SK-N-SH treated with all-trans-retinoic acid at 6 μM for 48 hours (cell line): ENCODE results near the gene SLC35E3.
"Not testable (repeated sequence)": the region's sequence is repeated elsewhere in the genome, so short reads cannot be mapped to it uniquely, and the experiment has no call there.

Source experiments
- ATAC-seq: fragments of 200-7000 bp; cut with Tn5 transposase; 3 replicates; pipeline ENCODE4 v1.9.1; 2020; ENCODE audit warnings: mild to moderate bottlenecking, moderate library complexity
- ARNTL ChIP-seq: fragments of 450-650 bp; formaldehyde crosslinking; IDR thresholded peaks from 2 replicates; pipeline ENCODE4 v1.5.0; 2020; ENCODE audit warnings: low read depth, mild to moderate bottlenecking, moderate library complexity, borderline replicate concordance
- BACH2 ChIP-seq: fragments of 250-450 bp; sonication (Bioruptor Pico); IDR thresholded peaks from 2 replicates; pipeline ENCODE4 v1.9.0; 2021; ENCODE audit warnings: mild to moderate bottlenecking, borderline replicate concordance
- CSDC2 ChIP-seq: fragments of 250-450 bp; sonication (Bioruptor Pico); IDR thresholded peaks from 2 replicates; pipeline ENCODE4 v1.5.0; 2020; ENCODE audit warnings: mild to moderate bottlenecking, moderate library complexity
- ESRRG ChIP-seq: fragments of 250-450 bp; sonication (Bioruptor Pico); IDR thresholded peaks from 2 replicates; pipeline ENCODE4 v1.6.1; 2021; ENCODE audit warnings: mild to moderate bottlenecking
- GLIS3 ChIP-seq: fragments of 250-450 bp; sonication (Bioruptor Pico); IDR thresholded peaks from 2 replicates; pipeline ENCODE4 v1.5.0; 2020; ENCODE audit warnings: mild to moderate bottlenecking, moderate library complexity
- ISL1 ChIP-seq: fragments of 250-450 bp; sonication (Bioruptor Pico); IDR thresholded peaks from 2 replicates; pipeline ENCODE4 v2.1.2; 2022; ENCODE audit warnings: mild to moderate bottlenecking, moderate library complexity
- OSR1 ChIP-seq: fragments of 250-450 bp; sonication (Bioruptor Pico); IDR thresholded peaks from 2 replicates; pipeline ENCODE4 v1.8.0; 2022; ENCODE audit warnings: moderate library complexity, mild to moderate bottlenecking, inconsistent platforms
- PATZ1 ChIP-seq: fragments of 250-450 bp; sonication (Bioruptor Pico); IDR thresholded peaks from 2 replicates; pipeline ENCODE4 v1.8.0; 2020; ENCODE audit warnings: mild to moderate bottlenecking, moderate library complexity, borderline replicate concordance
- POU6F1 ChIP-seq: fragments of 250-450 bp; sonication (Bioruptor Pico); IDR thresholded peaks from 2 replicates; pipeline ENCODE4 v1.8.0; 2021; ENCODE audit warnings: low read depth, mild to moderate bottlenecking, moderate library complexity, borderline replicate concordance
- PPARA ChIP-seq: fragments of 250-450 bp; sonication (Bioruptor Pico); IDR thresholded peaks from 2 replicates; pipeline ENCODE4 v1.5.0; 2020; ENCODE audit warnings: mild to moderate bottlenecking, borderline replicate concordance
- RARB ChIP-seq: fragments of 250-450 bp; sonication (Bioruptor Pico); IDR thresholded peaks from 2 replicates; pipeline ENCODE4 v1.8.0; 2021; ENCODE audit warnings: mild to moderate bottlenecking, moderate library complexity
- SNAI2 ChIP-seq: fragments of 250-450 bp; sonication (Bioruptor Pico); IDR thresholded peaks from 2 replicates; pipeline ENCODE4 v1.5.0; 2020; ENCODE audit warnings: mild to moderate bottlenecking, moderate library complexity
- TCF4 ChIP-seq: fragments of 250-450 bp; sonication (Bioruptor Pico); IDR thresholded peaks from 2 replicates; pipeline ENCODE4 v1.8.0; 2021; ENCODE audit warnings: mild to moderate bottlenecking, moderate library complexity, borderline replicate concordance
- TOX ChIP-seq: fragments of 250-450 bp; sonication (Bioruptor Pico); IDR thresholded peaks from 2 replicates; pipeline ENCODE4 v1.8.0; 2021; ENCODE audit warnings: mild to moderate bottlenecking, moderate library complexity, borderline replicate concordance
- ZC3H10 ChIP-seq: fragments of 250-450 bp; sonication (Bioruptor Pico); IDR thresholded peaks from 2 replicates; pipeline ENCODE4 v1.5.1; 2021; ENCODE audit warnings: mild to moderate bottlenecking, moderate library complexity
- ZFP3 ChIP-seq: fragments of 250-450 bp; sonication (Bioruptor Pico); IDR thresholded peaks from 2 replicates; pipeline ENCODE4 v1.5.0; 2020; ENCODE audit warnings: mild to moderate bottlenecking, moderate library complexity
- ZFP30 ChIP-seq: fragments of 450-650 bp; formaldehyde crosslinking; IDR thresholded peaks from 2 replicates; pipeline ENCODE4 v1.5.0; 2022; ENCODE audit warnings: mild to moderate bottlenecking, moderate library complexity
- ZNF565 ChIP-seq: fragments of 450-650 bp; formaldehyde crosslinking; conservative IDR thresholded peaks from 2 replicates; pipeline ENCODE4 v1.5.0; 2020; ENCODE audit warnings: low read depth, mild to moderate bottlenecking, moderate library complexity
- ZNF70 ChIP-seq: fragments of 450-650 bp; formaldehyde crosslinking; IDR thresholded peaks from 2 replicates; pipeline ENCODE4 v1.5.0; 2020; ENCODE audit warnings: mild to moderate bottlenecking, moderate library complexity
- ZNF8 ChIP-seq: fragments of 450-650 bp; formaldehyde crosslinking; IDR thresholded peaks from 2 replicates; pipeline ENCODE4 v1.5.0; 2020; ENCODE audit warnings: mild to moderate bottlenecking, moderate library complexity

Gene SLC35E3

GRCh38 chr12:68800294-68800693 is 54.3 kb downstream of the SLC35E3 start (continued):
- TF ChIP-seq POU6F1 (CRISPR knock-in tag) (no peak), TOX (CRISPR knock-in tag) (no peak), BACH2 (CRISPR knock-in tag) (no peak), RARB (no peak), ZFP3 (CRISPR knock-in tag) (no peak), ZNF565 (CRISPR knock-in tag) (no peak), PATZ1 (CRISPR knock-in tag) (no peak), ESRRG (CRISPR knock-in tag) (no peak), OSR1 (CRISPR knock-in tag) (no peak), ZNF8 (CRISPR knock-in tag) (no peak)

- ATAC-seq = not testable (repeated sequence)
Measured at GRCh38 chr12:68801124-68801523, 55.1 kb downstream of the SLC35E3 start.

GRCh38 chr12:68802372-68802745 is 56.4 kb downstream of the SLC35E3 start:
- not testable (repeated sequence) for ATAC-seq

- ATAC-seq = not testable (repeated sequence)
Measured at GRCh38 chr12:68802911-68803651, 57.1 kb downstream of the SLC35E3 start.

- ATAC-seq = no peak
- no peak for TF ChIP-seq OSR1 (CRISPR knock-in tag)
- TF ChIP-seq ZNF8 (CRISPR knock-in tag) = no peak
- TF ChIP-seq ARNTL = no peak
- TF ChIP-seq ESRRG (CRISPR knock-in tag) = no peak
Measured at GRCh38 chr12:68803948-68804656, 58.1 kb downstream of the SLC35E3 start.

- no peak for TF ChIP-seq ARNTL
- no peak for TF ChIP-seq SNAI2
- TF ChIP-seq BACH2 (CRISPR knock-in tag) = no peak
- no peak for TF ChIP-seq OSR1 (CRISPR knock-in tag)
- TF ChIP-seq PPARA (CRISPR knock-in tag) = no peak
- no peak for TF ChIP-seq ZNF70
- TF ChIP-seq ZC3H10 (CRISPR knock-in tag) = no peak
- no peak for TF ChIP-seq GLIS3 (CRISPR knock-in tag)
- TF ChIP-seq ZFP30 = no peak
- TF ChIP-seq POU6F1 (CRISPR knock-in tag) = no peak
- TF ChIP-seq TOX (CRISPR knock-in tag) = no peak
- TF ChIP-seq CSDC2 (CRISPR knock-in tag) = no peak
- no peak for TF ChIP-seq ISL1 (CRISPR knock-in tag)
- no peak for TF ChIP-seq ZFP3 (CRISPR knock-in tag)
- no peak for TF ChIP-seq TCF4 (CRISPR knock-in tag)
- TF ChIP-seq RARB = no peak
- TF ChIP-seq ZNF565 (CRISPR knock-in tag) = no peak
- TF ChIP-seq ZNF8 (CRISPR knock-in tag) = no peak
- no peak for TF ChIP-seq PATZ1 (CRISPR knock-in tag)
- ATAC-seq = no peak
Measured at GRCh38 chr12:68804657-68805591, 58.9 kb downstream of the SLC35E3 start.
